SKM-1 treated with dmso at 0.1 percent for 144 hours (cell line): Measurements from ENCODE around the gene KCNMA1.

Experiments
- DNase-seq: peaks from one replicate; lab custom pipeline; 2025; ENCODE audit not compliant: unreplicated experiment; lab: John Stamatoyannopoulos, UW

The KCNMA1 gene

GRCh38 chr10:77229704-77230103 is 407.9 kb downstream of the KCNMA1 start:
- DNase-seq = no peak

GRCh38 chr10:77228559-77228958 is 409.0 kb downstream of the KCNMA1 start:
- no peak for DNase-seq

GRCh38 chr10:77226853-77227565 is 410.6 kb downstream of the KCNMA1 start:
- no peak for DNase-seq

- DNase-seq = no peak
Observed at GRCh38 chr10:77226452-77226851, 411.2 kb downstream of the KCNMA1 start.

GRCh38 chr10:77226020-77226419 is 411.6 kb downstream of the KCNMA1 start:
- no peak for DNase-seq

- no peak for DNase-seq
Observed at GRCh38 chr10:77223526-77224460, 413.8 kb downstream of the KCNMA1 start.

- DNase-seq = no peak
Observed at GRCh38 chr10:77220150-77220549, 417.5 kb downstream of the KCNMA1 start.

GRCh38 chr10:77219046-77219445 is 418.6 kb downstream of the KCNMA1 start:
- no peak for DNase-seq

GRCh38 chr10:77214799-77215198 is 422.8 kb downstream of the KCNMA1 start:
- DNase-seq = no peak

- no peak for DNase-seq
Observed at GRCh38 chr10:77212632-77213031, 425.0 kb downstream of the KCNMA1 start.

GRCh38 chr10:77210645-77211044 is 427.0 kb downstream of the KCNMA1 start:
- DNase-seq = no peak

- DNase-seq = no peak
Observed at GRCh38 chr10:77208684-77209256, 428.8 kb downstream of the KCNMA1 start.

GRCh38 chr10:77207828-77208185 is 429.8 kb downstream of the KCNMA1 start:
- DNase-seq = no peak

GRCh38 chr10:77207182-77207827 is 430.3 kb downstream of the KCNMA1 start:
- no peak for DNase-seq

- no peak for DNase-seq
Observed at GRCh38 chr10:77205135-77205534, 432.5 kb downstream of the KCNMA1 start.

- no peak for DNase-seq
Observed at GRCh38 chr10:77204171-77204570, 433.4 kb downstream of the KCNMA1 start.

GRCh38 chr10:77202857-77203256 is 434.8 kb downstream of the KCNMA1 start:
- DNase-seq = no peak

GRCh38 chr10:77201135-77202106 is 436.2 kb downstream of the KCNMA1 start:
- no peak for DNase-seq

- no peak for DNase-seq
Observed at GRCh38 chr10:77197544-77197943, 440.1 kb downstream of the KCNMA1 start.

GRCh38 chr10:77196614-77197013 is 441.0 kb downstream of the KCNMA1 start:
- DNase-seq = no peak
